Thoracic aorta endothelial cell (primary cell): ENCODE measurements around the gene FOXC2. TPM values are rescaled to one million over a fixed set of nuclear protein-coding genes. Genes with fewer than 3 reads are reported as not detected.

Experiments
- total RNA-seq: library from RNA; depleted of rRNA; stranded (reverse); fragments of >200 nt; gene quantifications from 2 replicates; pipeline ENCODE4 v1.2.3, GENCODE V29; 2012

Gene FOXC2
- 4.1 and 5.7 TPM in 2 replicates for total RNA-seq

DNA sequence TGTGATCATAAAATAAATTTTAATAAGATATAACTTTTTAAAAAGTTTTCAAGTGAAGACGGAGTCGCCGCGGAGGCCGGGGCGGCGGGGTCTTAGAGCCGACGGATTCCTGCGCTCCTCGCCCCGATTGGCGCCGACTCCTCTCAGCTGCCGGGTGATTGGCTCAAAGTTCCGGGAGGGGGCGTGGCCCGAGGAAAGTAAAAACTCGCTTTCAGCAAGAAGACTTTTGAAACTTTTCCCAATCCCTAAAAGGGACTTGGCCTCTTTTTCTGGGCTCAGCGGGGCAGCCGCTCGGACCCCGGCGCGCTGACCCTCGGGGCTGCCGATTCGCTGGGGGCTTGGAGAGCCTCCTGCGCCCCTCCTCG, at the start of gene FOXC2:
TSS of gene FOXC2 (plus strand) at position 229 of the 365 bp plus-strand sequence. CDS start 507 bp downstream, outside the sequence.

DNA sequence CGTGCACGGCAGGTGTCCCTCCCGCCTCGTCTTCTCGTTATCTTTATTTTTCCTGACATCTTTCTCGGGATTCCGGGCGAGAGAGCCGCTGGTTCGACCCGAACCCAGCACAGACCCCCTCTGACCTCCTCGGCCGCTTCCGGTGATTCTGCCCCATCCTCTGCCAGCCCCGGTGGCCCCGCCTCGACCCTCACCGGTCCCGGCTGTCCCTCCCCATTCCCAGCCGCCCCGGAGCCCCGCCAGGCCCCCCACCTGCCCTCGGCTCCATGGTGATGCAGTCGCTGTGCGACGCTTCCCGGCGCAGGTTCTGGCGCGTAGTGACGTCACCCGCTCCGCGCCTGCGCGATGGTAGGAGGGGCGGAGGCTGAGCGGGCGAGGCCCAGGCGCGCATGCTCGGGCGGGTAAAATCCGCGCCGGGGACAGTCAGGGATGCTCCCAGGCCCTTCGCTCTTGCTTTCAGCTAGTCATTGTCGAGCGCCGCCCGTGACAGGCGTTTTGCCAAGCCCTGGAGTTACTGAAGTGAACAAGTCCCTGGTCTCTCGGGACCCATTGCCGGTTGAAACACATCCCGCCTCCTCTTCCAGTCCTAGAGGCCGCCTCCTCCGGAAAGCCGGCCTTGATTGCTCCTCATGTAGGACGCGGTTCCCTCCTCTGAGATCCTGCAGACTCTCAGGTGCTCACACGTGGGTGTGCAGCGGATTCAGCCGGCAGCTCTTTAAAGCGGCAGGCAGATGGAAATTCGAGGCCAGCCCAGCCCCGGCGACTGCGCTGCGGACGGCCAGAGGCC, 11.5 kb upstream of the FOXC2 start, which contains the start of gene MTHFSD:
TSS of gene MTHFSD (minus strand) at position 319 of the 787 bp plus-strand sequence. CDS start at position 268, 51 bp downstream.

GRCh38 chr16:86578061-86578599, 11.5 kb downstream of the FOXC2 start, which contains the start of gene FOXL1:
Gene FOXL1 (plus strand): TSS chr16:86578549. CDS start chr16:86578724, 175 bp downstream.

Other genes starting within 250 kb of the FOXC2 start
- gene FOXF1, start 56.3 kb upstream of the FOXC2 start, total RNA-seq = 0.07 and 0.13 TPM in 2 replicates
- 12.8 and 21.0 TPM in 2 replicates for gene MTHFSD, start 11.6 kb upstream of the FOXC2 start, total RNA-seq
- 2.0 and 4.2 TPM in 2 replicates for gene FOXL1, start 11.7 kb downstream of the FOXC2 start, total RNA-seq